HCT116 (cell line): ENCODE data around the gene THADA. TPM values are rescaled to one million over a fixed set of nuclear protein-coding genes. Genes with fewer than 3 reads are reported as not detected.

ENCODE experiments used
- ATAC-seq: fragments of 200-7000 bp; cut with Tn5 transposase; 2 replicates; pipeline ENCODE4 v1.9.1; 2020; ENCODE audit warnings: mild to moderate bottlenecking, moderate library complexity
- BruUV-seq: library from RNA; stranded (reverse); fragments of 400-500 nt; replicated peaks from 2 replicates; lab custom pipeline; 2021; lab: Mats Ljungman, UMichigan
- CTCF ChIA-PET: fragments of 300-600 bp; sonication (Branson Sonifier 250); formaldehyde crosslinking; loops from one replicate; lab custom pipeline; 2021; ENCODE audit warnings: antibody characterized with exemption; lab: Charles Lee
- POLR2A ChIA-PET: fragments of 300-600, 350-600 bp; sonication (Branson Sonifier 250); formaldehyde crosslinking; loops from one replicate; lab custom pipeline; 2021; ENCODE audit warnings: antibody characterized with exemption; lab: Charles Lee
- RAD21 ChIA-PET, 2 experiments: fragments of 300-600 bp; sonication (Branson Sonifier 250); formaldehyde crosslinking; loops; one replicate each; lab custom pipeline; 2023; ENCODE audit warnings: low total read pairs in 2 of 2; ENCODE audit not compliant: uncharacterized antibody in 2 of 2, unreplicated experiment in 2 of 2, low non-redundant PET in 1 of 2; lab: Charles Lee
- DNase-seq: peaks from one replicate; pipeline ENCODE4 v3.0.0-alpha.2; 2010; ENCODE audit warnings: low read depth, low spot score
- H2AFZ ChIP-seq: fragments of 200-600 bp; shearing (Covaris generic), sonication (generic); 2 replicates; pipeline ENCODE4 v1.6.1; 2017; ENCODE audit warnings: low read depth, mixed run types, mixed read lengths, antibody characterized with exemption, low read length; ENCODE audit not compliant: poor library complexity, severe bottlenecking
- H3K27ac ChIP-seq: 2 replicates; pipeline ENCODE4 v1.5.1; 2012; ENCODE audit warnings: low read depth, low read length
- H3K27me3 ChIP-seq: fragments of 200-600 bp; sonication (generic); 2 replicates; pipeline ENCODE4 v1.6.1; 2016; ENCODE audit warnings: mixed run types, low read length, mixed read lengths; ENCODE audit not compliant: insufficient read depth
- H3K36me3 ChIP-seq, 2 experiments: fragments of 200-500 bp in 1 of 2; fragments of 200-600 bp in 1 of 2; sonication (Bioruptor generic) in 1 of 2; sonication (generic) in 1 of 2; 2 replicates each; pipeline versions ENCODE4 v1.5.1 to v1.6.1; 2014 to 2016; ENCODE audit warnings: low read length in 2 of 2, inconsistent platforms in 1 of 2, mixed read lengths in 1 of 2, mixed run types in 1 of 2; ENCODE audit not compliant: insufficient read depth in 2 of 2, control insufficient read depth in 1 of 2
- H3K4me1 ChIP-seq, 2 experiments: fragments of 200-600 bp in 1 of 2; sonication (generic) in 1 of 2; 2 replicates each; pipeline versions ENCODE4 v1.5.1 to v1.6.1; 2012 to 2017; ENCODE audit warnings: low read length in 2 of 2, inconsistent platforms in 1 of 2, mild to moderate bottlenecking in 1 of 2, mixed read lengths in 1 of 2, mixed run types in 1 of 2, moderate library complexity in 1 of 2; ENCODE audit not compliant: insufficient read depth in 2 of 2, control insufficient read depth in 1 of 2
- H3K4me2 ChIP-seq: fragments of 200-600 bp; sonication (generic); 2 replicates; pipeline ENCODE4 v1.6.1; 2017; ENCODE audit warnings: mixed run types, low read length, mixed read lengths
- H3K4me3 ChIP-seq, 2 experiments: fragments of 200-600 bp in 1 of 2; sonication (generic) in 1 of 2; replicated peaks in 1 of 2; 2 replicates each; pipeline ENCODE4 v1.5.1; 2011 to 2016; ENCODE audit warnings: low read length in 2 of 2, control low read depth in 1 of 2, low read depth in 1 of 2, mild to moderate bottlenecking in 1 of 2, mixed read lengths in 1 of 2, mixed run types in 1 of 2
- H3K79me2 ChIP-seq: fragments of 200-600 bp; sonication (generic); 2 replicates; pipeline ENCODE4 v1.6.1; 2017; ENCODE audit warnings: mild to moderate bottlenecking, mixed run types, low read length, moderate library complexity, mixed read lengths; ENCODE audit not compliant: insufficient read depth
- H3K9ac ChIP-seq: fragments of 200-600 bp; sonication (generic); 2 replicates; pipeline ENCODE4 v1.6.1; 2016; ENCODE audit warnings: low read length, mixed read lengths
- H3K9me2 ChIP-seq: fragments of 200-600 bp; sonication (generic), shearing (Covaris generic); 2 replicates; pipeline ENCODE4 v1.6.1; 2017; ENCODE audit warnings: mixed run types, mild to moderate bottlenecking, moderate library complexity; ENCODE audit not compliant: insufficient read depth
- H3K9me3 ChIP-seq, 2 experiments: fragments of 200-500 bp in 1 of 2; fragments of 200-600 bp in 1 of 2; sonication (Bioruptor generic) in 1 of 2; sonication (generic) in 1 of 2; 2 replicates each; pipeline ENCODE4 v1.6.1; 2014 to 2017; ENCODE audit warnings: low read length in 2 of 2, mixed read lengths in 2 of 2, inconsistent platforms in 1 of 2, low read depth in 1 of 2, mild to moderate bottlenecking in 1 of 2, mixed run types in 1 of 2, moderate library complexity in 1 of 2; ENCODE audit not compliant: control insufficient read depth in 1 of 2, insufficient read depth in 1 of 2
- H4K20me1 ChIP-seq: fragments of 200-600 bp; sonication (generic), shearing (Covaris generic); 2 replicates; pipeline ENCODE4 v1.6.1; 2017; ENCODE audit warnings: mixed run types, mild to moderate bottlenecking, moderate library complexity; ENCODE audit not compliant: insufficient read depth
- CBX3 ChIP-seq: IDR thresholded peaks from 2 replicates; pipeline ENCODE4 v1.6.1; 2012; ENCODE audit warnings: low read depth
- CEBPB ChIP-seq: IDR thresholded peaks from 2 replicates; pipeline ENCODE4 v1.6.1; 2012; ENCODE audit warnings: low read depth
- EGR1 ChIP-seq: IDR thresholded peaks from 2 replicates; pipeline ENCODE4 v1.6.1; 2012; ENCODE audit warnings: low read depth
- ELF1 ChIP-seq: IDR thresholded peaks from 2 replicates; pipeline ENCODE4 v1.6.1; 2012; ENCODE audit warnings: low read depth, borderline replicate concordance
- EZH2phosphoT487 ChIP-seq: fragments of 200-600 bp; IDR thresholded peaks from 2 replicates; pipeline ENCODE4 v1.6.1; 2018; ENCODE audit warnings: antibody characterized with exemption, borderline replicate concordance
- FOSL1 ChIP-seq: IDR thresholded peaks from 2 replicates; pipeline ENCODE4 v1.6.1; 2012; ENCODE audit warnings: low read depth
- POLR2A ChIP-seq: IDR thresholded peaks from 2 replicates; pipeline ENCODE4 v1.7.0; 2011; ENCODE audit warnings: borderline replicate concordance; ENCODE audit not compliant: insufficient read depth, insufficient read length; ENCODE audit errors: extremely low read depth
- POLR2AphosphoS5 ChIP-seq: IDR thresholded peaks from 2 replicates; pipeline ENCODE4 v1.6.1; 2011; ENCODE audit warnings: mild to moderate bottlenecking, low read depth, low read length, moderate library complexity
- RAD21 ChIP-seq: IDR thresholded peaks from 2 replicates; pipeline ENCODE4 v1.6.1; 2012; ENCODE audit warnings: low read depth, mild to moderate bottlenecking
- SIN3A ChIP-seq: IDR thresholded peaks from 2 replicates; pipeline ENCODE4 v1.6.1; 2012; ENCODE audit warnings: low read depth
- SP1 ChIP-seq: IDR thresholded peaks from 2 replicates; pipeline ENCODE4 v1.6.1; 2012; ENCODE audit warnings: low read depth
- SRF ChIP-seq: IDR thresholded peaks from 2 replicates; pipeline ENCODE4 v1.6.1; 2012; ENCODE audit warnings: low read depth
- TCF7L2 ChIP-seq: IDR thresholded peaks from 2 replicates; pipeline ENCODE4 v1.7.0; 2011; ENCODE audit warnings: borderline replicate concordance, inconsistent platforms; ENCODE audit not compliant: insufficient read depth, insufficient read length; ENCODE audit errors: extremely low read depth
- ZFX ChIP-seq: fragments of 450-650 bp; IDR thresholded peaks from 2 replicates; pipeline ENCODE4 v1.6.1; 2017
- ZNF274 ChIP-seq: fragments of 200-500 bp; sonication (Bioruptor generic); IDR thresholded peaks from 2 replicates; pipeline ENCODE4 v1.6.1; 2014; ENCODE audit warnings: mild to moderate bottlenecking, low read depth, low read length, inconsistent platforms
- intact Hi-C: fragments of 100-400 bp; cut with micrococcal nuclease; formaldehyde crosslinking; loops from 2 replicates; pipeline ENCODE4 v1.10.0; 2022
- total RNA-seq: library from RNA; stranded (reverse); gene quantifications from one replicate; pipeline ENCODE4 v1.2.1, GENCODE V29; 2021; ENCODE audit not compliant: unreplicated experiment
- TF ChIP-seq, protein P1 (sequence below): IDR thresholded peaks from 2 replicates; pipeline ENCODE4 v1.6.1; 2012
- TF ChIP-seq, protein P2 (sequence below), 3 experiments: fragments of 200-600 bp in 1 of 3; sonication (generic) in 1 of 3; IDR thresholded peaks in 2 of 3; conservative IDR thresholded peaks in 1 of 3; 2 replicates each; pipeline ENCODE4 v1.5.1; 2012 to 2017; ENCODE audit warnings: low read depth in 2 of 3, low read length in 2 of 3, antibody characterized with exemption in 1 of 3, borderline replicate concordance in 1 of 3, control low read depth in 1 of 3, mild to moderate bottlenecking in 1 of 3, mixed read lengths in 1 of 3, mixed run types in 1 of 3, moderate library complexity in 1 of 3; ENCODE audit not compliant: insufficient read depth in 1 of 3
- TF ChIP-seq, protein P3 (sequence below): IDR thresholded peaks from 2 replicates; pipeline ENCODE4 v1.6.1; 2011; ENCODE audit warnings: mild to moderate bottlenecking, low read length, moderate library complexity; ENCODE audit not compliant: insufficient replicate concordance; ENCODE audit errors: extremely low read depth

Gene THADA
- total RNA-seq, 1 experiment from 2014 or later = 30.7 TPM

DNA sequence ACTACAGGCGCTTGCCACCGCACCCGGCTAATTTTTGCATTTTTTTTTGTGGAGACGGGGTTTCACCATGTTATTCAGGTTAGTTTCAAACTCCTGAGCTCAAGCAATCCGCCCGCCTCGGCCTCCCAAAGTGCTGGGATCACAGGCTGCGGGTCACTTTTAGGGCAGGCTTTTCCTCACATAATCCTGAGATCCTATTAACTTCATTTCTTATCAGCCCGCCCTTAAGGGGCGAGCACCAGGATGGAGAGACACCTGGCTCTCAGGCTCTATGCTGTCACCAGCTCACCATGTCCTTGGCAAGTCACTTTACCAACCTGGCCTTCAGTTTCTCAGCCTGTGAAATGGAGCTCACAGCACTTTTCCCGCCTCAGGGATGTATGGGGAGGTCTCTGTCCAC, 392.5 kb downstream of the THADA start:
- Histone ChIP-seq H3K9ac (no peak overlapping the region), H2AFZ (no peak overlapping the region), H3K9me3 (no peaks in the 10 kb centered on the region), H3K27ac (no peak overlapping the region), H3K4me2 (no peak overlapping the region), H3K79me2 (no peaks in the 10 kb centered on the region), H3K4me1 (peaks cover 12 to 27% of the 10 kb centered on the region in 2 experiments), H3K9me2 (no peaks in the 10 kb centered on the region), H4K20me1 (no peaks in the 10 kb centered on the region), H3K4me3 (no peak overlapping the region), H3K36me3 (no peaks in the 10 kb centered on the region), H3K27me3 (no peaks in the 10 kb centered on the region)
- ATAC-seq (no peak), DNase-seq (no peak)
- no TSS peak for BruUV-seq
- TF ChIP-seq, protein P1, sequence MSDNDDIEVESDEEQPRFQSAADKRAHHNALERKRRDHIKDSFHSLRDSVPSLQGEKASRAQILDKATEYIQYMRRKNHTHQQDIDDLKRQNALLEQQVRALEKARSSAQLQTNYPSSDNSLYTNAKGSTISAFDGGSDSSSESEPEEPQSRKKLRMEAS = no peak
- CTCF ChIA-PET = interaction anchor here (0.7 kb wide), 1 partner anchor 215 kb away, joined by 3 read pairs; no protein-coding TSS in a partner anchor
- RAD21 ChIA-PET = no interaction called here
- intact Hi-C loops = no loop called here
- POLR2A ChIA-PET = interaction anchor here (0.6 kb wide), 1 partner anchor 37 kb away, joined by 5 read pairs; no protein-coding TSS in a partner anchor

DNA sequence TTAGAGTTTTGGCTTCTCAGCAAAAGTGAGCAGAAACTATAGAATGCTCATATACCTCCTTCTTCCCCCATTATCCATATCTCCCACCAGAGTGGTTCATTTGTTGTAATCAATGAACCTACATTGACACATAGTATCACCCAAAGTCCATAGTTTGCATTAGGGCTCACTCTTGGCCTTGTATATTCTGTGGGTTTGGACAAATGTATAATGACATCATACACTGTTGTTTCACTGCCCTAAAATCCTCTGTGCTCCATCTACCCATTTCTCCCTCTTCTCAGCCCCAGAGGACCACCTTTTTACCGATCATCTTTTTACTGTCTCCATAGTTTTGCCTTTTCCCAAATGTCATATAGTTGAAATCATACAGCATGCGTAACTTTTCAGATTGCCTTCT, 393.5 kb downstream of the THADA start:
- H3K9me2 ChIP-seq = no peaks in the 10 kb centered on the region
- no TSS peak for BruUV-seq
- H3K9ac ChIP-seq = no peak overlapping the region
- H2AFZ ChIP-seq = no peak overlapping the region
- H3K27ac ChIP-seq = no peak overlapping the region
- H3K4me2 ChIP-seq = no peak overlapping the region
- intact Hi-C loops = no loop called here
- no peaks in the 10 kb centered on the region for H3K27me3 ChIP-seq
- RAD21 ChIA-PET = no interaction called here
- DNase-seq = no peak
- no peaks in the 10 kb centered on the region for H3K36me3 ChIP-seq
- peaks cover 12 to 19% of the 10 kb centered on the region in 2 experiments for H3K4me1 ChIP-seq
- CTCF ChIA-PET = no interaction called here
- no peaks in the 10 kb centered on the region for H4K20me1 ChIP-seq
- H3K9me3 ChIP-seq = no peaks in the 10 kb centered on the region
- no peak for ATAC-seq
- no peak overlapping the region for H3K4me3 ChIP-seq
- H3K79me2 ChIP-seq = no peaks in the 10 kb centered on the region
- POLR2A ChIA-PET = no interaction called here
- TF ChIP-seq POLR2AphosphoS5 = no peak
- no peak for TF ChIP-seq SIN3A
- no peak for TF ChIP-seq EGR1
- TF ChIP-seq, protein P1 = no peak
- TF ChIP-seq, protein P2, sequence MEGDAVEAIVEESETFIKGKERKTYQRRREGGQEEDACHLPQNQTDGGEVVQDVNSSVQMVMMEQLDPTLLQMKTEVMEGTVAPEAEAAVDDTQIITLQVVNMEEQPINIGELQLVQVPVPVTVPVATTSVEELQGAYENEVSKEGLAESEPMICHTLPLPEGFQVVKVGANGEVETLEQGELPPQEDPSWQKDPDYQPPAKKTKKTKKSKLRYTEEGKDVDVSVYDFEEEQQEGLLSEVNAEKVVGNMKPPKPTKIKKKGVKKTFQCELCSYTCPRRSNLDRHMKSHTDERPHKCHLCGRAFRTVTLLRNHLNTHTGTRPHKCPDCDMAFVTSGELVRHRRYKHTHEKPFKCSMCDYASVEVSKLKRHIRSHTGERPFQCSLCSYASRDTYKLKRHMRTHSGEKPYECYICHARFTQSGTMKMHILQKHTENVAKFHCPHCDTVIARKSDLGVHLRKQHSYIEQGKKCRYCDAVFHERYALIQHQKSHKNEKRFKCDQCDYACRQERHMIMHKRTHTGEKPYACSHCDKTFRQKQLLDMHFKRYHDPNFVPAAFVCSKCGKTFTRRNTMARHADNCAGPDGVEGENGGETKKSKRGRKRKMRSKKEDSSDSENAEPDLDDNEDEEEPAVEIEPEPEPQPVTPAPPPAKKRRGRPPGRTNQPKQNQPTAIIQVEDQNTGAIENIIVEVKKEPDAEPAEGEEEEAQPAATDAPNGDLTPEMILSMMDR (IDR thresholded peaks at IDR 0.05 in 2 of 3, conservative IDR thresholded peaks at IDR 0.05 in 1 of 3; ENCODE audit: borderline replicate concordance in 1 of 3, insufficient read depth in 1 of 3, low read depth in 2 of 3, low read length in 2 of 3) = no peak
- TF ChIP-seq SRF = no peak
- TF ChIP-seq CEBPB = no peak
- TF ChIP-seq ZFX = no peak
- TF ChIP-seq ZNF274 = no peak
- no peak for TF ChIP-seq CBX3
- TF ChIP-seq POLR2A = no peak
- TF ChIP-seq SP1 = no peak
- TF ChIP-seq EZH2phosphoT487 = no peak
- TF ChIP-seq, protein P3, sequence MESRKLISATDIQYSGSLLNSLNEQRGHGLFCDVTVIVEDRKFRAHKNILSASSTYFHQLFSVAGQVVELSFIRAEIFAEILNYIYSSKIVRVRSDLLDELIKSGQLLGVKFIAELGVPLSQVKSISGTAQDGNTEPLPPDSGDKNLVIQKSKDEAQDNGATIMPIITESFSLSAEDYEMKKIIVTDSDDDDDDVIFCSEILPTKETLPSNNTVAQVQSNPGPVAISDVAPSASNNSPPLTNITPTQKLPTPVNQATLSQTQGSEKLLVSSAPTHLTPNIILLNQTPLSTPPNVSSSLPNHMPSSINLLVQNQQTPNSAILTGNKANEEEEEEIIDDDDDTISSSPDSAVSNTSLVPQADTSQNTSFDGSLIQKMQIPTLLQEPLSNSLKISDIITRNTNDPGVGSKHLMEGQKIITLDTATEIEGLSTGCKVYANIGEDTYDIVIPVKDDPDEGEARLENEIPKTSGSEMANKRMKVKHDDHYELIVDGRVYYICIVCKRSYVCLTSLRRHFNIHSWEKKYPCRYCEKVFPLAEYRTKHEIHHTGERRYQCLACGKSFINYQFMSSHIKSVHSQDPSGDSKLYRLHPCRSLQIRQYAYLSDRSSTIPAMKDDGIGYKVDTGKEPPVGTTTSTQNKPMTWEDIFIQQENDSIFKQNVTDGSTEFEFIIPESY = no peak
- no peak for TF ChIP-seq ELF1
- TF ChIP-seq FOSL1 = no peak
- TF ChIP-seq TCF7L2 = no peak
- TF ChIP-seq RAD21 = no peak
